Endothelial cell of umbilical vein (primary cell): ENCODE data around the gene ARHGAP9. TPM values are rescaled to one million over a fixed set of nuclear protein-coding genes. Genes with fewer than 3 reads are reported as not detected.

Experiments
- BruUV-seq: library from RNA; stranded (reverse); fragments of 400-500 nt; replicated peaks from 2 replicates; lab custom pipeline; 2021; lab: Mats Ljungman, UMichigan
- CTCF ChIA-PET: fragments of 300-600, 350-600 bp; sonication (Branson Sonifier 250); formaldehyde crosslinking; loops from one replicate; lab custom pipeline; 2021; ENCODE audit warnings: antibody characterized with exemption, inconsistent platforms; lab: Charles Lee
- POLR2A ChIA-PET: fragments of 300-600, 350-600 bp; sonication (Branson Sonifier 250); formaldehyde crosslinking; loops from one replicate; lab custom pipeline; 2021; ENCODE audit warnings: antibody characterized with exemption, inconsistent platforms; lab: Charles Lee
- DNase-seq: peaks from one replicate; pipeline ENCODE4 v3.0.0-alpha.2; 2011; ENCODE audit warnings: low read depth, low spot score
- FAIRE-seq: peaks from 2 replicates; lab custom pipeline; 2011; peaks lifted over from hg19 to GRCh38; lab: Jason Lieb, UNC
- H2AFZ ChIP-seq: 2 replicates; pipeline ENCODE4 v1.6.0; 2012; ENCODE audit warnings: low read depth, low read length, control low read depth, inconsistent platforms
- H3K27ac ChIP-seq: 2 replicates; pipeline ENCODE4 v1.5.1; 2011; ENCODE audit warnings: low read depth, mild to moderate bottlenecking, control low read depth, low read length, moderate library complexity; ENCODE audit not compliant: insufficient read depth
- H3K27me3 ChIP-seq, 2 experiments: 2 replicates each; pipeline versions ENCODE4 v1.6.0 to v1.6.1; 2011; ENCODE audit warnings: low read length in 2 of 2, mixed read lengths in 1 of 2; ENCODE audit not compliant: control insufficient read depth in 2 of 2, insufficient read depth in 2 of 2
- H3K36me3 ChIP-seq, 2 experiments: 2 replicates in 1 of 2; 3 replicates in 1 of 2; pipeline ENCODE4 v1.5.1; 2011; ENCODE audit warnings: low read length in 2 of 2, mild to moderate bottlenecking in 1 of 2, moderate library complexity in 1 of 2; ENCODE audit not compliant: control insufficient read depth in 2 of 2, insufficient read depth in 2 of 2; ENCODE audit errors: extremely low read depth in 1 of 2
- H3K4me1 ChIP-seq: 3 replicates; pipeline ENCODE4 v1.5.1; 2011; ENCODE audit warnings: mild to moderate bottlenecking, low read length; ENCODE audit not compliant: control insufficient read depth, insufficient read depth; ENCODE audit errors: extremely low read depth
- H3K4me2 ChIP-seq: 2 replicates; pipeline ENCODE4 v1.6.1; 2011; ENCODE audit warnings: low read length, control low read depth, mixed read lengths; ENCODE audit not compliant: insufficient read depth
- H3K4me3 ChIP-seq, 3 experiments: fragments of 200-600 bp in 1 of 3; sonication (generic), shearing (Covaris generic) in 1 of 3; replicated peaks in 1 of 3; 2 replicates each; pipeline ENCODE4 v1.5.1; 2011 to 2016; ENCODE audit warnings: control low read depth in 3 of 3, low read length in 3 of 3, mild to moderate bottlenecking in 2 of 3, inconsistent platforms in 1 of 3, low read depth in 1 of 3, moderate library complexity in 1 of 3; ENCODE audit not compliant: insufficient read depth in 1 of 3
- H3K79me2 ChIP-seq: 2 replicates; pipeline ENCODE4 v1.6.0; 2012; ENCODE audit warnings: low read length, inconsistent platforms; ENCODE audit not compliant: control insufficient read depth, insufficient read depth
- H3K9ac ChIP-seq: replicated peaks from 2 replicates; pipeline ENCODE3; 2011; ENCODE audit warnings: low read length, control low read depth; ENCODE audit not compliant: insufficient read depth; ENCODE audit errors: extremely low read depth
- H3K9me1 ChIP-seq: replicated peaks from 3 replicates; pipeline ENCODE4 v1.6.0; 2011; ENCODE audit warnings: mild to moderate bottlenecking, low read length; ENCODE audit not compliant: control insufficient read depth, insufficient read depth; ENCODE audit errors: extremely low read depth
- H3K9me3 ChIP-seq: replicated peaks from 2 replicates; pipeline ENCODE4 v1.5.1; 2012; ENCODE audit warnings: low read length, inconsistent platforms; ENCODE audit not compliant: control insufficient read depth, insufficient read depth
- H4K20me1 ChIP-seq: replicated peaks from 2 replicates; pipeline ENCODE3; 2011; ENCODE audit warnings: mild to moderate bottlenecking, low read length; ENCODE audit not compliant: control insufficient read depth, insufficient read depth; ENCODE audit errors: extremely low read depth
- EZH2 ChIP-seq: IDR thresholded peaks from 2 replicates; pipeline ENCODE4 v1.6.1; 2012; ENCODE audit warnings: borderline replicate concordance, low read depth, mild to moderate bottlenecking, moderate library complexity, low read length, inconsistent platforms; ENCODE audit not compliant: severe bottlenecking
- FOS ChIP-seq: IDR thresholded peaks from 2 replicates; pipeline ENCODE4 v1.6.1; 2011; ENCODE audit warnings: mild to moderate bottlenecking, low read length, moderate library complexity, borderline replicate concordance; ENCODE audit not compliant: insufficient read depth
- GATA2 ChIP-seq: IDR thresholded peaks from 2 replicates; pipeline ENCODE4 v1.7.0; 2011; ENCODE audit warnings: low read depth, mild to moderate bottlenecking, moderate library complexity, mixed read lengths, low read length; ENCODE audit not compliant: insufficient read length, insufficient read depth
- JUN ChIP-seq: IDR thresholded peaks from 2 replicates; pipeline ENCODE4 v1.6.1; 2011; ENCODE audit warnings: borderline replicate concordance, low read depth; ENCODE audit not compliant: insufficient read length, insufficient read depth
- MYC ChIP-seq: IDR thresholded peaks from one replicate; pipeline ENCODE4 v1.6.1; 2011; ENCODE audit warnings: mild to moderate bottlenecking, low read depth, low read length
- POLR2A ChIP-seq: IDR thresholded peaks from 2 replicates; pipeline ENCODE4 v1.6.1; 2012; ENCODE audit warnings: low read depth, mild to moderate bottlenecking, control low read depth, low read length
- POLR2AphosphoS5 ChIP-seq: IDR thresholded peaks from 2 replicates; pipeline ENCODE4 v1.6.1; 2012; ENCODE audit warnings: low read depth, mild to moderate bottlenecking, control low read depth, low read length, moderate library complexity; ENCODE audit not compliant: insufficient read depth
- dilution Hi-C: fragments of 300-500 bp; cut with MboI; formaldehyde crosslinking; loops from one replicate; pipeline ENCODE4 v1.15.0; 2019; ENCODE audit warnings: low sequenced_read_pairs; ENCODE audit not compliant: extremely low pct_ligation_motif_present
- intact Hi-C: fragments of 100-400 bp; cut with micrococcal nuclease; formaldehyde crosslinking; loops from one replicate; pipeline ENCODE4 v1.10.0; 2022
- polyA plus RNA-seq, 4 experiments: library from polyadenylated mRNA; depleted of rRNA in 3 of 4; stranded (reverse) in 3 of 4; unstranded in 1 of 4; fragments of >200 nt; gene quantifications; 2 replicates each; pipeline versions ENCODE4 v1.2.1 to v1.2.3, GENCODE V29; 2011 to 2012; ENCODE audit warnings: missing spikeins in 1 of 4
- total RNA-seq: library from RNA; stranded (reverse); gene quantifications from 2 replicates; pipeline ENCODE4 v1.2.3, GENCODE V29; 2021
- TF ChIP-seq, protein P1 (sequence below), 2 donors: IDR thresholded peaks; 1 replicate in 1 of 2; 2 replicates in 1 of 2; pipeline ENCODE4 v1.5.1; 2011; ENCODE audit warnings: low read length in 2 of 2, mild to moderate bottlenecking in 2 of 2, moderate library complexity in 2 of 2, control low read depth in 1 of 2, inconsistent platforms in 1 of 2, low read depth in 1 of 2; ENCODE audit not compliant: insufficient read depth in 1 of 2; ENCODE audit errors: extremely low read depth in 1 of 2
- TF ChIP-seq, protein P2 (sequence below): IDR thresholded peaks from 2 replicates; pipeline ENCODE4 v1.6.1; 2011; ENCODE audit not compliant: insufficient read depth, insufficient read length

The ARHGAP9 gene
- total and polyA plus RNA-seq, 2 donors (not counting 3 experiments of a cell fraction or from before 2014, with no cell fraction given), result 0.25 to 0.38 TPM

DNA sequence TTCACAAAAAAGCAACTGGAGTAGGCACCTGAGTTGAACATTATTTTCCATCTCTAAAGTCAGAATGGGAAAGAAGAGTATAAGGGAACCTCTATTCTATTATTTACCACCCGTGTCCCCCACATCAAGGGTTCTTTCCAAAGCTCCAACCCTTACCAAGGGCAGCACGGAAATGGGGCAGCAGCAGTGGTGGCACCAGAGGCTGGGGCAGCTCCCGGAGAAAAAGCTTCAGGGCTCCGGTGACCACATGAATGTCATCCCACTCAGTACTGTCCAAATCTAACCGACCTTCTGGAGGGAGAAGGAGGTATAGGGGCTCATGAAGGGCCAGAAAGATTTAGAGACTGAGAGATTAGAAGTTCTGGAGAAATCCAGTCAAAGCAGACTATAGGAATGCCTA, 5.8 kb downstream of the ARHGAP9 start:
- TF ChIP-seq POLR2AphosphoS5 (no peak), POLR2A (no peak), FOS (no peak), EZH2 (no peak), JUN (no peak), GATA2 (no peak), MYC (no peak)
- TF ChIP-seq, protein P1, sequence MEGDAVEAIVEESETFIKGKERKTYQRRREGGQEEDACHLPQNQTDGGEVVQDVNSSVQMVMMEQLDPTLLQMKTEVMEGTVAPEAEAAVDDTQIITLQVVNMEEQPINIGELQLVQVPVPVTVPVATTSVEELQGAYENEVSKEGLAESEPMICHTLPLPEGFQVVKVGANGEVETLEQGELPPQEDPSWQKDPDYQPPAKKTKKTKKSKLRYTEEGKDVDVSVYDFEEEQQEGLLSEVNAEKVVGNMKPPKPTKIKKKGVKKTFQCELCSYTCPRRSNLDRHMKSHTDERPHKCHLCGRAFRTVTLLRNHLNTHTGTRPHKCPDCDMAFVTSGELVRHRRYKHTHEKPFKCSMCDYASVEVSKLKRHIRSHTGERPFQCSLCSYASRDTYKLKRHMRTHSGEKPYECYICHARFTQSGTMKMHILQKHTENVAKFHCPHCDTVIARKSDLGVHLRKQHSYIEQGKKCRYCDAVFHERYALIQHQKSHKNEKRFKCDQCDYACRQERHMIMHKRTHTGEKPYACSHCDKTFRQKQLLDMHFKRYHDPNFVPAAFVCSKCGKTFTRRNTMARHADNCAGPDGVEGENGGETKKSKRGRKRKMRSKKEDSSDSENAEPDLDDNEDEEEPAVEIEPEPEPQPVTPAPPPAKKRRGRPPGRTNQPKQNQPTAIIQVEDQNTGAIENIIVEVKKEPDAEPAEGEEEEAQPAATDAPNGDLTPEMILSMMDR (IDR thresholded peaks at IDR 0.05; ENCODE audit: extremely low read depth in 1 of 2, insufficient read depth in 1 of 2, low read depth in 1 of 2, low read length in 2 of 2), result no peak
- TF ChIP-seq, protein P2, sequence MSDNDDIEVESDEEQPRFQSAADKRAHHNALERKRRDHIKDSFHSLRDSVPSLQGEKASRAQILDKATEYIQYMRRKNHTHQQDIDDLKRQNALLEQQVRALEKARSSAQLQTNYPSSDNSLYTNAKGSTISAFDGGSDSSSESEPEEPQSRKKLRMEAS, result no peak
- Histone ChIP-seq H3K4me2 (no peak overlapping the region), H3K9me1 (no peaks in the 10 kb centered on the region), H4K20me1 (no peaks in the 10 kb centered on the region), H3K79me2 (no peaks in the 10 kb centered on the region), H3K9me3 (no peaks in the 10 kb centered on the region), H3K4me3 (no peak overlapping the region), H3K36me3 (no peaks in the 10 kb centered on the region), H3K27me3 (peaks cover 50 to 64% of the 10 kb centered on the region in 2 experiments), H3K9ac (no peak overlapping the region), H3K4me1 (peaks cover 5% of the 10 kb centered on the region), H3K27ac (no peak overlapping the region), H2AFZ (no peak overlapping the region)
- intact Hi-C loops, result no loop called here
- FAIRE-seq, result no peak
- dilution Hi-C loops, result no loop called here
- CTCF ChIA-PET, result interaction anchor here (2.5 to 2.8 kb wide), 2 partner anchors 11 to 15 kb away, joined by 8 to 18 read pairs; partner anchors contain the start of gene GLI1
- DNase-seq, result no peak
- no TSS peak for BruUV-seq
- POLR2A ChIA-PET, result no interaction called here
